Activated T-cell treated with anti-CD3 and anti-CD28 coated beads, Interleukin-2, amount 50 U/mL, for 72 hours (primary cell): ENCODE results near the gene DYNC1I1. TPM values are rescaled to one million over a fixed set of nuclear protein-coding genes. Genes with fewer than 3 reads are reported as not detected.

Experiments
- ATAC-seq, 2 donors: fragments of 150-1000 bp; cut with Tn5 transposase; replicated peaks in 1 of 2; 2 replicates each; pipeline ENCODE4 v1.10.0; 2021; ENCODE audit warnings: moderate library complexity in 2 of 2, mild to moderate bottlenecking in 1 of 2
- DNase-seq, 2 donors: peaks; one replicate each; pipeline ENCODE4 v3.0.0; 2021 to 2022; ENCODE audit warnings: mixed read lengths in 1 of 2
- H3K27ac Mint-ChIP-seq: one replicate; pipeline ENCODE4 v1.8.0; 2022; ENCODE audit warnings: mild to moderate bottlenecking, moderate library complexity, mixed read lengths
- H3K27me3 Mint-ChIP-seq: one replicate; pipeline ENCODE4 v1.8.0; 2022; ENCODE audit warnings: low read depth, mixed read lengths
- H3K36me3 Mint-ChIP-seq, 2 donors: one replicate each; pipeline ENCODE4 v1.8.0; 2022; ENCODE audit warnings: mixed read lengths in 2 of 2, mild to moderate bottlenecking in 1 of 2; ENCODE audit not compliant: insufficient read depth in 2 of 2
- H3K4me1 Mint-ChIP-seq: one replicate; pipeline ENCODE4 v1.8.0; 2022; ENCODE audit warnings: low read depth, mixed read lengths
- H3K4me3 Mint-ChIP-seq, 2 donors: one replicate each; pipeline ENCODE4 v1.8.0; 2022; ENCODE audit warnings: mild to moderate bottlenecking in 2 of 2, mixed read lengths in 2 of 2, moderate library complexity in 2 of 2
- H3K9me3 Mint-ChIP-seq, 2 donors: one replicate each; pipeline ENCODE4 v1.8.0; 2022; ENCODE audit warnings: mixed read lengths in 2 of 2
- total RNA-seq, 2 donors: library from RNA; stranded (reverse); gene quantifications; one replicate each; pipeline ENCODE4 v1.2.3, GENCODE V29; 2022

Gene DYNC1I1
- total RNA-seq, 2 donors from 2014 or later, result not detected

- DNase-seq (no peak), ATAC-seq (no peak)
- Mint-ChIP-seq H3K4me1 (no peaks in the 10 kb centered on the region), H3K27me3 (peaks cover 30% of the 10 kb centered on the region), H3K4me3 (no peak overlapping the region), H3K9me3 (no peaks in the 10 kb centered on the region), H3K36me3 (no peaks in the 10 kb centered on the region), H3K27ac (no peak overlapping the region)
Measured at GRCh38 chr7:95802270-95802669, 29.9 kb downstream of the DYNC1I1 start.

DNA sequence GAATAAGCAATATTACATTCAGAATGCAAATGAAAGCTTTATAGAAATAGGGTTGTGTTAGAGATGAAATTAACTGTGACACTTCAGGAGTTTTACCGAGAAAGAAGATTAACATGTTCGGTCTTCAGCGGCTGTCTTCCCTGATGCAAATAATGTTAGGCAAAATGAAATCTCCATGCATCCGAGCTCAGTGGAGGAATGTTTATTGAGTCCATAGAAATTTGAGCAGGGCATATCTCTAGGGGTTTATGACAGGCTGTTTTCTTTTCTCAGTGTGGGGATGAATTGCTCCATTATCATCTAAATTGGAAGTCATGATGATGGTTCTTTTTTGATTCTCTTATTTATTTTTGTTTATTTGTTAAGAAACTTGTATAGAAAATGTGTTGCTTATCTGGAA is 31.7 kb downstream of the DYNC1I1 start:
- H3K27me3 Mint-ChIP-seq, result peaks cover 30% of the 10 kb centered on the region
- H3K4me1 Mint-ChIP-seq, result no peaks in the 10 kb centered on the region
- H3K9me3 Mint-ChIP-seq, result no peaks in the 10 kb centered on the region
- no peak overlapping the region for H3K4me3 Mint-ChIP-seq
- no peak overlapping the region for H3K27ac Mint-ChIP-seq
- H3K36me3 Mint-ChIP-seq, result no peaks in the 10 kb centered on the region
- no peak for ATAC-seq
- DNase-seq, result no peak

GRCh38 chr7:95805909-95806308 is 33.6 kb downstream of the DYNC1I1 start:
- no peaks in the 10 kb centered on the region for H3K36me3 Mint-ChIP-seq
- no peak overlapping the region for H3K4me3 Mint-ChIP-seq
- no peaks in the 10 kb centered on the region for H3K4me1 Mint-ChIP-seq
- no peak overlapping the region for H3K27ac Mint-ChIP-seq
- H3K9me3 Mint-ChIP-seq, result no peaks in the 10 kb centered on the region
- no peak for DNase-seq
- ATAC-seq, result no peak
- peaks cover 16% of the 10 kb centered on the region for H3K27me3 Mint-ChIP-seq

GRCh38 chr7:95808396-95808795 is 36.0 kb downstream of the DYNC1I1 start:
- DNase-seq, result no peak
- Mint-ChIP-seq H3K4me3 (no peak overlapping the region), H3K27ac (no peak overlapping the region), H3K9me3 (no peaks in the 10 kb centered on the region), H3K36me3 (no peaks in the 10 kb centered on the region), H3K4me1 (no peaks in the 10 kb centered on the region), H3K27me3 (no peaks in the 10 kb centered on the region)
- no peak for ATAC-seq

DNA sequence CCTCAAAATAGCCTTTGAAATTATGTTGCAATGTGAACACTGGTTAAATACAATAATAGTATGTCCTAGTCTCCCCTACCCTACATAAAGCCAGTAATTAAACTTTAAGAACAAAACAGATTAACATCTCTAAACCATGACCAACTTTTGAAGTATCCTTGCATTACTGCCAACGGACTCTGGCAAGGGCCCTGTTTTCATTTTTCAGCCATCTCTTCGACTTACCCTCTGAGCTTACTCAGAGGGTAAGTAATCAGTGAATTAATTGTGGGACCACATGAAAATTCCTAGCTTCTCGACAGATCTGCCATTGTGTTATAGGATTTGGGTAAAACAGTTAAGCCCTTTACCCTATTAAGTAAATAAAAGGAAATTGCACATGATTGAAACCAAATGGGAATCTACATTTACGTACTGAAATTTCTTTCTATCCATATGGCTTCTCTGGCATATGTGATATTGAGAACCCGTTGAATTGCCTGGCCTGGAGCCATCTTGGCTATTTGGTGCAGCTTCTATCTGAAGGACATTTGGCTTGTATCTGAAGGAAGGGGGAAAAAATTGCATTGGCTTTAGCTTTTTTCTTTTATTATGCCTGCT is 39.6 kb downstream of the DYNC1I1 start:
- ATAC-seq (no peak), DNase-seq (no peak)
- H3K4me3 Mint-ChIP-seq, result no peak overlapping the region
- no peaks in the 10 kb centered on the region for H3K9me3 Mint-ChIP-seq
- H3K36me3 Mint-ChIP-seq, result no peaks in the 10 kb centered on the region
- no peak overlapping the region for H3K27ac Mint-ChIP-seq
- H3K27me3 Mint-ChIP-seq, result no peaks in the 10 kb centered on the region
- no peaks in the 10 kb centered on the region for H3K4me1 Mint-ChIP-seq

DNA sequence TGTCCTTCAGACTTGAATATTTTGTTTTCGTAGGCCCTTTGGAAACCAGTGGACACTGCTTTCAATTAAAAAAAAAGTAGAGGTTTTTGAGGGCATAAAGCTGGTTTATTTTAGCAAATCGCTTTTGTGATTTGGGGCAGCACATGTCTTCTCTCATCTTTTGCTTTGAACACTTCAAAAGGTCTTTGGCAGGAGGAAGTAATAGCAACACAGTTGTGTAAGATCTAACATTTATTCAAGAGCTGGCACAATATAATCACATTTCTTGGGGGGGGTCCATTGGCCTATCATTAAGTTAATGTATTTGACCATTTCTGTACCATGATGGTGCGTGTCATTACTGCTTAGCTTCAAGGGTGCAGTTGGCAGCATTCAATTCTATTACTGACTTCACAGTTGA is 42.4 kb downstream of the DYNC1I1 start:
- ATAC-seq (no peak), DNase-seq (no peak)
- H3K27ac Mint-ChIP-seq, result no peak overlapping the region
- H3K4me1 Mint-ChIP-seq, result no peaks in the 10 kb centered on the region
- H3K27me3 Mint-ChIP-seq, result no peaks in the 10 kb centered on the region
- no peaks in the 10 kb centered on the region for H3K9me3 Mint-ChIP-seq
- no peaks in the 10 kb centered on the region for H3K36me3 Mint-ChIP-seq
- no peak overlapping the region for H3K4me3 Mint-ChIP-seq

DNA sequence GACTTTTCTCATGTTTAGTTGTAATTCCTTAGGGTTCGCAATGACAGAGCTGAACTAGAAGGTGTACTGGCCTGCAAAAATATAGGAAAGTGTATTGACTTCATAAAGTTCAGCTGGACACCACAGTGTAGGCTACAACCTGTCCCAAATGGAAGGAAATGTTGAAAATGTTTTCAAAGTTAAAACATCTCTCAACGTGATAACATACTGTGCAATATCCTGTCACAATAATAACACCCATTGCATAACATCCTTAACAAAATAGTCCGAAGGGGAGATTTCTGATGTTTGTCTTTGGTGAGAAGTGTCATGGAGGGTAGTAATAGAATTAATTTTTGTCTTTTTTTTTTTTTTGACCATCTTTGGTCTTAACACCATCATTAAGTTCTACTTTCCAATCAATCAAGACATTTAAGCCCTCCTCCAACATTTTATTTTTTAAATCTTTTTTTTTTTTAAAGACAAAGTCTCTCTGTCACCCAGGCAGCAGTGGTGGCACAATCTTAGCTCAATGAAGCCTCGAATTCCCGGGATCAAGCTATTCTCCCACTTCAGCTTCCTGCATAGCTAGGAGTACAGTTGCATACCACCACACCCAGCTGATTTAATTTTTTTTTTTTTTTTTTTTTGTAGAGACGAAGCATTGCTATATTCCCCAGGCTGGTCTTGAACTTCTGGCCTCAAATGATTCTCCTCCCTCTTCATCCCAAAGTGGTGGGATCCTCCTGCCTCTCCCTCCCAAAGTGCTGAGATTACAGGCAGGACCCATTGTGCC is 45.7 kb downstream of the DYNC1I1 start:
- H3K9me3 Mint-ChIP-seq, result no peaks in the 10 kb centered on the region
- DNase-seq (no peak), ATAC-seq (no peak)
- no peaks in the 10 kb centered on the region for H3K27me3 Mint-ChIP-seq
- H3K4me1 Mint-ChIP-seq, result no peaks in the 10 kb centered on the region
- H3K36me3 Mint-ChIP-seq, result no peaks in the 10 kb centered on the region
- no peak overlapping the region for H3K4me3 Mint-ChIP-seq
- H3K27ac Mint-ChIP-seq, result no peak overlapping the region

DNA sequence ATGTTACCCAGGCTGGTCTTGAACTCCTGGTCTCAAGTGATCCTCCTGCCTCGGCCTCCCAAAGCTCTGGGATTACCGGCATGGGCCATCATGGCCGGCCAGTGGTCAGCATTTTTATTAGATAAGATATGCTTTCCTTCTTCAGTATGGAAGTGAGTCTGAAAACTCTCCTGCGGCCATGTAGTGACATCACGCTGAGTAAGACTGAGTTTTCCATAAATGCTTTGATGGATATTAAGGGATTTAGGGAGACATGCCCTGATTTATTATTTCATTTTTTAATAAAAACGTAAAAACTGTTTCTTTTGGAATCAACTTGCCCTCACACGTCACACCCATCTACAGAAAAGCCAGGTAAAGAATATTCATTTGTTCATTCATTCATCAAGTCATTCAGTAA is 48.4 kb downstream of the DYNC1I1 start:
- H3K27me3 Mint-ChIP-seq, result no peaks in the 10 kb centered on the region
- no peaks in the 10 kb centered on the region for H3K4me1 Mint-ChIP-seq
- no peak for DNase-seq
- ATAC-seq, result no peak
- no peaks in the 10 kb centered on the region for H3K36me3 Mint-ChIP-seq
- no peak overlapping the region for H3K4me3 Mint-ChIP-seq
- no peak overlapping the region for H3K27ac Mint-ChIP-seq
- H3K9me3 Mint-ChIP-seq, result no peaks in the 10 kb centered on the region

- no peaks in the 10 kb centered on the region for H3K36me3 Mint-ChIP-seq
- no peak overlapping the region for H3K27ac Mint-ChIP-seq
- no peak overlapping the region for H3K4me3 Mint-ChIP-seq
- DNase-seq (no peak), ATAC-seq (no peak)
- no peaks in the 10 kb centered on the region for H3K4me1 Mint-ChIP-seq
- H3K27me3 Mint-ChIP-seq, result no peaks in the 10 kb centered on the region
- no peaks in the 10 kb centered on the region for H3K9me3 Mint-ChIP-seq
Measured at GRCh38 chr7:95822717-95823116, 50.4 kb downstream of the DYNC1I1 start.

GRCh38 chr7:95824616-95825015 is 52.3 kb downstream of the DYNC1I1 start:
- Mint-ChIP-seq H3K27me3 (no peaks in the 10 kb centered on the region), H3K9me3 (no peaks in the 10 kb centered on the region), H3K36me3 (no peaks in the 10 kb centered on the region), H3K4me1 (no peaks in the 10 kb centered on the region), H3K4me3 (no peak overlapping the region), H3K27ac (no peak overlapping the region)
- ATAC-seq, result no peak
- DNase-seq, result no peak

DNA sequence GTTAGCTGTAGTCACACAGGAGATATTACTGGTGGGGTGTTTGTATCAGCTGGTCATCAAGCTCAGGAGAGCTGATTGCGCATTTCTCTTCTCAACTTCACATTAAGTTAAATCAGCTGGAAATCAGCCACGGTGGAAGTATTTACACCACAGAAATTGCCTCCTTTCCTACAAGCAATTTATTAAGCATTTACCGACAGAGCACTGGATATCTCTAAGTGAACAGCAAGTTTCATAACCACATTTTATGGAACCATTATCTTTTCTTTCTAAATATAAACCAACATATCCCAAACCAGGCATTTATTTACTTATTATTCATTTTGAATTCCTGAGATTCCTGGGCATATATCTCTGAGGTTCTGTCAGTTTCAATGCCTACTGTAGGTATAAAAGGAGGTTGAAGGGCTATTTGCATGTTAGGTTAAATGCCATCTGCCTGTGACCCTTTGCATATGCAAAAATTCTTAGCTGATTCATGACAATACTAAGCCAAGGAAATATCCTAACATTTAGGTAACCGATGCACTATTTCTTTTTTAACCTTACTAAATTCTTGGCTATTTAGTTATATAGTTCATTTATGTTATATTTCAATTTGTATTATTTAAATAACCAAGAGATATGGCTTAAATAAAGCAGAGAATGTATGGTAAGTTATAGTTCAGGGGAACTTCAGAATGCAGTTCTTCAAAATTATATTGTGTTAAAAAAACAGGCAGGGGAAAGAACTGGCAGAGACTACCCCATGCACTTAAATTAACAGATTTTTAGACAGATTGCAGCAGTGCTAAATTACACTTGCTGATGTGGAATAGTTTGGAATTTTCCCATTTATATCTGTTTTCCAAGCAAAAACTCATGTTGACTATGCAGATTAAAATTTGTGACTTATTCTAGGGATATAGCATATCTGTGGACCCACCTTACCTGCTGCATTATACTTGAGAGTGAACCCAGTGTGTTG is 56.8 kb downstream of the DYNC1I1 start:
- no peak overlapping the region for H3K4me3 Mint-ChIP-seq
- no peaks in the 10 kb centered on the region for H3K9me3 Mint-ChIP-seq
- no peaks in the 10 kb centered on the region for H3K36me3 Mint-ChIP-seq
- H3K27ac Mint-ChIP-seq, result no peak overlapping the region
- DNase-seq (no peak), ATAC-seq (no peak)
- no peaks in the 10 kb centered on the region for H3K27me3 Mint-ChIP-seq
- H3K4me1 Mint-ChIP-seq, result no peaks in the 10 kb centered on the region

- no peak for DNase-seq
- no peaks in the 10 kb centered on the region for H3K4me1 Mint-ChIP-seq
- peaks cover 5% of the 10 kb centered on the region in 2 donors for H3K9me3 Mint-ChIP-seq
- no peak for ATAC-seq
- no peaks in the 10 kb centered on the region for H3K27me3 Mint-ChIP-seq
- H3K4me3 Mint-ChIP-seq, result no peak overlapping the region
- H3K27ac Mint-ChIP-seq, result no peak overlapping the region
- no peaks in the 10 kb centered on the region for H3K36me3 Mint-ChIP-seq
Measured at GRCh38 chr7:95840953-95841950, 68.9 kb downstream of the DYNC1I1 start.
